Panc1 (cell line): ENCODE data around the gene BCAS3.

Experiments used
- CTCF ChIP-seq: fragments of 450-650 bp; IDR thresholded peaks from 2 replicates; pipeline ENCODE4 v1.5.1; 2017; ENCODE audit warnings: mild to moderate bottlenecking
- POLR2AphosphoS5 ChIP-seq: IDR thresholded peaks from 2 replicates; pipeline ENCODE4 v1.6.1; 2012; ENCODE audit warnings: mild to moderate bottlenecking, low read depth, low read length, moderate library complexity
- SIN3A ChIP-seq: IDR thresholded peaks from 2 replicates; pipeline ENCODE4 v1.6.1; 2012; ENCODE audit warnings: low read depth, mild to moderate bottlenecking, low read length, moderate library complexity, borderline replicate concordance; ENCODE audit not compliant: insufficient read depth
- TCF7L2 ChIP-seq: IDR thresholded peaks from 2 replicates; pipeline ENCODE4 v1.6.1; 2011; ENCODE audit warnings: mild to moderate bottlenecking, low read depth, low read length, inconsistent platforms
- TF ChIP-seq, protein P1 (sequence below), 2 experiments: IDR thresholded peaks; 2 replicates each; pipeline ENCODE4 v1.6.1; 2011 to 2012; ENCODE audit warnings: low read depth in 2 of 2, control low read depth in 1 of 2, low read length in 1 of 2, mild to moderate bottlenecking in 1 of 2, moderate library complexity in 1 of 2; ENCODE audit not compliant: insufficient read depth in 1 of 2

GRCh38 chr17:61212655-61213054 lies 535.0 kb downstream of the BCAS3 start:
- TF ChIP-seq CTCF, result no peak
- TF ChIP-seq, protein P1, sequence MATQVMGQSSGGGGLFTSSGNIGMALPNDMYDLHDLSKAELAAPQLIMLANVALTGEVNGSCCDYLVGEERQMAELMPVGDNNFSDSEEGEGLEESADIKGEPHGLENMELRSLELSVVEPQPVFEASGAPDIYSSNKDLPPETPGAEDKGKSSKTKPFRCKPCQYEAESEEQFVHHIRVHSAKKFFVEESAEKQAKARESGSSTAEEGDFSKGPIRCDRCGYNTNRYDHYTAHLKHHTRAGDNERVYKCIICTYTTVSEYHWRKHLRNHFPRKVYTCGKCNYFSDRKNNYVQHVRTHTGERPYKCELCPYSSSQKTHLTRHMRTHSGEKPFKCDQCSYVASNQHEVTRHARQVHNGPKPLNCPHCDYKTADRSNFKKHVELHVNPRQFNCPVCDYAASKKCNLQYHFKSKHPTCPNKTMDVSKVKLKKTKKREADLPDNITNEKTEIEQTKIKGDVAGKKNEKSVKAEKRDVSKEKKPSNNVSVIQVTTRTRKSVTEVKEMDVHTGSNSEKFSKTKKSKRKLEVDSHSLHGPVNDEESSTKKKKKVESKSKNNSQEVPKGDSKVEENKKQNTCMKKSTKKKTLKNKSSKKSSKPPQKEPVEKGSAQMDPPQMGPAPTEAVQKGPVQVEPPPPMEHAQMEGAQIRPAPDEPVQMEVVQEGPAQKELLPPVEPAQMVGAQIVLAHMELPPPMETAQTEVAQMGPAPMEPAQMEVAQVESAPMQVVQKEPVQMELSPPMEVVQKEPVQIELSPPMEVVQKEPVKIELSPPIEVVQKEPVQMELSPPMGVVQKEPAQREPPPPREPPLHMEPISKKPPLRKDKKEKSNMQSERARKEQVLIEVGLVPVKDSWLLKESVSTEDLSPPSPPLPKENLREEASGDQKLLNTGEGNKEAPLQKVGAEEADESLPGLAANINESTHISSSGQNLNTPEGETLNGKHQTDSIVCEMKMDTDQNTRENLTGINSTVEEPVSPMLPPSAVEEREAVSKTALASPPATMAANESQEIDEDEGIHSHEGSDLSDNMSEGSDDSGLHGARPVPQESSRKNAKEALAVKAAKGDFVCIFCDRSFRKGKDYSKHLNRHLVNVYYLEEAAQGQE (IDR thresholded peaks at IDR 0.05; ENCODE audit: insufficient read depth in 1 of 2, low read depth in 2 of 2, low read length in 1 of 2), result no peak
- no peak for TF ChIP-seq POLR2AphosphoS5
- TF ChIP-seq SIN3A, result no peak
- TF ChIP-seq TCF7L2, result no peak
